HEK293 (cell line): Measurements from ENCODE around the gene R3HDM4.
"Not testable (repeated sequence)": the region's sequence is repeated elsewhere in the genome, so short reads cannot be mapped to it uniquely, and the experiment has no call there.

Source experiments
- CTCF ChIA-PET: fragments of 350-600 bp; formaldehyde crosslinking; extraction: SDS; loops from one replicate; lab custom pipeline; 2021; ENCODE audit warnings: antibody characterized with exemption; lab: Yijun Ruan, JAX
- POLR2A ChIA-PET: fragments of 300-600 bp; formaldehyde crosslinking; extraction: SDS; loops from one replicate; lab custom pipeline; 2020; ENCODE audit warnings: antibody characterized with exemption, inconsistent platforms; lab: Yijun Ruan, JAX
- H3K27ac ChIP-seq: fragments of 200-500 bp; sonication (Bioruptor generic); 2 replicates; pipeline ENCODE4 v1.5.1; 2014; ENCODE audit warnings: low read depth, low read length, control low read depth, inconsistent platforms; ENCODE audit errors: extremely low read depth
- H3K36me3 ChIP-seq, 2 experiments: fragments of 200-500 bp in 1 of 2; sonication (Bioruptor generic) in 1 of 2; 1 replicate in 1 of 2; 2 replicates in 1 of 2; pipeline ENCODE4 v1.5.1; 2014 to 2017; ENCODE audit warnings: inconsistent platforms in 2 of 2, low read length in 2 of 2; ENCODE audit not compliant: control insufficient read depth in 2 of 2, insufficient read depth in 1 of 2
- H3K4me1 ChIP-seq: fragments of 200-500 bp; sonication (Bioruptor generic); 2 replicates; pipeline ENCODE4 v1.5.1; 2014; ENCODE audit warnings: mild to moderate bottlenecking, low read length, inconsistent platforms; ENCODE audit not compliant: control insufficient read depth, insufficient read depth
- H3K4me3 ChIP-seq: 2 replicates; pipeline ENCODE4 v1.5.1; 2011; ENCODE audit warnings: low read depth, mild to moderate bottlenecking, control low read depth, low read length, moderate library complexity
- H3K9me3 ChIP-seq: fragments of 200-500 bp; sonication (Bioruptor generic); 2 replicates; pipeline ENCODE4 v1.5.1; 2014; ENCODE audit warnings: low read depth, low read length, inconsistent platforms; ENCODE audit not compliant: control insufficient read depth, insufficient read depth
- KLF1 ChIP-seq: fragments of 450-650 bp; formaldehyde crosslinking; IDR thresholded peaks from 2 replicates; pipeline ENCODE4 v1.5.1; 2016; ENCODE audit warnings: missing biosample characterization, missing genetic modification characterization
- KLF9 ChIP-seq: fragments of 450-650 bp; formaldehyde crosslinking; IDR thresholded peaks from 2 replicates; pipeline ENCODE4 v1.5.1; 2016; ENCODE audit warnings: missing biosample characterization, missing genetic modification characterization, low read depth
- SP7 ChIP-seq: fragments of 450-650 bp; formaldehyde crosslinking; IDR thresholded peaks from 2 replicates; pipeline ENCODE4 v1.5.1; 2016; ENCODE audit warnings: missing biosample characterization, missing genetic modification characterization
- ZBTB1 ChIP-seq: fragments of 450-650 bp; formaldehyde crosslinking; IDR thresholded peaks from 2 replicates; pipeline ENCODE4 v1.5.1; 2016; ENCODE audit warnings: missing biosample characterization, missing genetic modification characterization
- ZBTB8A ChIP-seq: fragments of 450-650 bp; formaldehyde crosslinking; IDR thresholded peaks from 2 replicates; pipeline ENCODE4 v1.5.1; 2016; ENCODE audit warnings: missing biosample characterization, missing genetic modification characterization
- ZNF121 ChIP-seq: fragments of 450-650 bp; formaldehyde crosslinking; IDR thresholded peaks from 2 replicates; pipeline ENCODE4 v1.5.1; 2016; ENCODE audit warnings: missing biosample characterization, missing genetic modification characterization
- ZNF175 ChIP-seq: fragments of 450-650 bp; formaldehyde crosslinking; IDR thresholded peaks from 2 replicates; pipeline ENCODE4 v1.5.1; 2016; ENCODE audit warnings: missing biosample characterization, missing genetic modification characterization
- ZNF266 ChIP-seq: fragments of 450-650 bp; formaldehyde crosslinking; IDR thresholded peaks from 2 replicates; pipeline ENCODE4 v1.5.1; 2016; ENCODE audit warnings: missing biosample characterization, missing genetic modification characterization, low read depth
- ZNF292 ChIP-seq: fragments of 450-650 bp; formaldehyde crosslinking; IDR thresholded peaks from 2 replicates; pipeline ENCODE4 v1.5.1; 2016; ENCODE audit warnings: low read depth, missing biosample characterization, missing genetic modification characterization, borderline replicate concordance
- ZNF324 ChIP-seq: fragments of 450-650 bp; formaldehyde crosslinking; IDR thresholded peaks from 2 replicates; pipeline ENCODE4 v1.5.1; 2016; ENCODE audit warnings: missing biosample characterization, missing genetic modification characterization
- ZNF354C ChIP-seq: fragments of 450-650 bp; formaldehyde crosslinking; IDR thresholded peaks from 2 replicates; pipeline ENCODE4 v1.5.1; 2016; ENCODE audit warnings: missing biosample characterization, missing genetic modification characterization, low read depth, borderline replicate concordance
- ZNF404 ChIP-seq: fragments of 450-650 bp; formaldehyde crosslinking; IDR thresholded peaks from 2 replicates; pipeline ENCODE4 v1.5.1; 2017; ENCODE audit warnings: missing biosample characterization, missing genetic modification characterization
- ZNF621 ChIP-seq: fragments of 450-650 bp; formaldehyde crosslinking; IDR thresholded peaks from 2 replicates; pipeline ENCODE4 v1.5.1; 2017; ENCODE audit warnings: missing biosample characterization, missing genetic modification characterization
- ZNF670 ChIP-seq: fragments of 450-650 bp; formaldehyde crosslinking; IDR thresholded peaks from 2 replicates; pipeline ENCODE4 v1.5.1; 2016; ENCODE audit warnings: missing biosample characterization, missing genetic modification characterization, low read depth
- ZNF76 ChIP-seq: fragments of 450-650 bp; formaldehyde crosslinking; IDR thresholded peaks from 2 replicates; pipeline ENCODE4; 2016; ENCODE audit warnings: low read depth, missing biosample characterization, missing genetic modification characterization, borderline replicate concordance
- ZSCAN30 ChIP-seq: fragments of 450-650 bp; IDR thresholded peaks from 2 replicates; pipeline ENCODE4 v1.5.1; 2018; ENCODE audit warnings: missing biosample characterization, mild to moderate bottlenecking, missing genetic modification characterization, moderate library complexity
- TF ChIP-seq, protein P1 (sequence below): fragments of 450-650 bp; IDR thresholded peaks from 2 replicates; pipeline ENCODE4 v1.5.1; 2018; ENCODE audit warnings: missing biosample characterization, missing genetic modification characterization
- TF ChIP-seq, protein P2 (sequence below): fragments of 450-650 bp; formaldehyde crosslinking; IDR thresholded peaks from 2 replicates; pipeline ENCODE4 v1.5.1; 2017; ENCODE audit warnings: missing biosample characterization, mild to moderate bottlenecking, missing genetic modification characterization, moderate library complexity
- TF ChIP-seq, protein P3 (sequence below): fragments of 450-650 bp; formaldehyde crosslinking; IDR thresholded peaks from 2 replicates; pipeline ENCODE4 v1.5.1; 2017; ENCODE audit warnings: missing biosample characterization, missing genetic modification characterization
- TF ChIP-seq, protein P4 (sequence below): fragments of 450-650 bp; formaldehyde crosslinking; IDR thresholded peaks from 2 replicates; pipeline ENCODE4 v1.5.1; 2016; ENCODE audit warnings: missing biosample characterization, missing genetic modification characterization
- TF ChIP-seq, protein P5 (sequence below): fragments of 450-650 bp; formaldehyde crosslinking; IDR thresholded peaks from 2 replicates; pipeline ENCODE4 v1.5.1; 2016; ENCODE audit warnings: missing biosample characterization, missing genetic modification characterization, borderline replicate concordance

R3HDM4 gene

DNA sequence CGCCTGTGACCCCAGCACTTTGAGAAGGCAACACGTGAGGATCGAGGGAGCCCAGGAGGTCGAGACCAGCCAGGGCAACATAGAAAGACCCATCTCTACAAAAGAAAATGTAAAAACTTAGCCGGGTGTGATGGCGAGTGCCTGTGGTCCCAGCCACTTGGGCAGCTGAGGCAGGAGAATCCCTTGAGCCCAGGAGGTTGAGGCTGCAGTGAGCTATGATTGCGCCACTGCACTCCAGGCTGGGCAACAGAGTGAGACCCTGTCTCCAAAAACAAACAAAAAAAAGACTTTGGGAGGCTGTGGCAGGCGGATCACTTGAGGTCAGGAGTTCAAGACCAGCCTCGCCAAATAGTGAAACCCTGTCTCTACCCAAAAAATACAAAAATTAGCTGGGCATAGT lies 44.6 kb upstream of the R3HDM4 start:
- H3K9me3 ChIP-seq, H3K27ac ChIP-seq, H3K4me1 ChIP-seq, H3K4me3 ChIP-seq: not testable (repeated sequence)
- H3K36me3 ChIP-seq: peaks cover 0 to 12% of the 10 kb centered on the region in 2 experiments; a peak in 1 of 3 replicates
- ChIA-PET CTCF (interaction anchor here (0.6 kb wide), 1 partner anchor 20 kb away, joined by 3 read pairs; no protein-coding TSS in a partner anchor), POLR2A (interaction anchor here (1.1 kb wide), 1 partner anchor 280 kb away, joined by 4 read pairs; no protein-coding TSS in a partner anchor)
- 0 out of 2 replicates have a peak, but pooled peaks have one; percentile 11 for TF ChIP-seq KLF1 (tag by site-specific recombination)
- peak; percentile 96 for TF ChIP-seq ZNF121 (tag by site-specific recombination)

DNA sequence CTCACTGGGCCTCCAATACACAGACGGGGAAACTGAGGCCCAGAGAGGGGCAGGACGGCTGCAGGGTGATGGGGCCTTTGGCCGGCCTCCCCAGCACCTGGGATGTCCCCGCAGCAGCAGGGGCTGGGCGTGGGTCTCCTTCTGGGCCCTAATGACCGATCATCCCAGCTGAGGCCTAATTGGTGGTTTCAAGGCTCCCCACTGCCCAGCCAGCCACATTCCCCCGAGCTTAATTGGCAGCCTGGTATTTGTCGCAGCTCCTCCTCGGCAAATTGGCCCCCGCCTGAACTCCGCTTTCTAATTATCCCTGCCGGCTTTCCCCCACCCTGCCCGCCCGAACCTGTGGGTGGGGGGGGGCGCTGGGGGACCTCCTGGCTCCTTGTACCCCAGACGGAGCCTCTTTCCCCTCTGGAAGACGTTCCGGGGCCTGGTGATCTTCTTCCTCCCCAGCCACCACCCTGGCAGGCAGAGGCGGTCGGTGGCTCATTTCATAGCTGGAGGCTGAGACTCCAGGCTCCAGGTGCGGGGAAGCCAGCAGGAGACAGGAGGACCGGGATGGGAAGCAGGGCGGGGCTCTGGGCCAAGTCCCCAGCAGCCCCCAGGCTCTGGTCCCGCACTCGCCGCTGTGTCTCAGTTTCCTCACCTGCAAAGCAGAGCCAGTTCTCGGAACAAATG lies 43.9 kb upstream of the R3HDM4 start:
- Histone ChIP-seq H3K36me3 (peaks cover 0 to 12% of the 10 kb centered on the region in 2 experiments; a peak in 1 of 3 replicates), H3K4me1 (no peaks in the 10 kb centered on the region), H3K4me3 (no peak overlapping the region), H3K9me3 (no peaks in the 10 kb centered on the region), H3K27ac (no peak overlapping the region)
- POLR2A ChIA-PET: interaction anchor here (1.1 kb wide), 1 partner anchor 280 kb away, joined by 4 read pairs; no protein-coding TSS in a partner anchor
- TF ChIP-seq ZNF324 (no peak), ZNF266 (tag by site-specific recombination) (no peak), ZNF621 (tag by site-specific recombination) (no peak), SP7 (tag by site-specific recombination) (peak; percentile 64; the same call in 1 of the 2 replicates), KLF9 (tag by site-specific recombination) (no peak), ZSCAN30 (tag by site-specific recombination) (peak; percentile 92), ZNF292 (tag by site-specific recombination) (no peak), ZNF354C (tag by site-specific recombination) (no peak), ZBTB1 (tag by site-specific recombination) (no peak), ZNF404 (tag by site-specific recombination) (no peak), ZNF76 (tag by site-specific recombination) (no peak), ZBTB8A (tag by site-specific recombination) (no peak), ZNF175 (tag by site-specific recombination) (no peak), ZNF670 (tag by site-specific recombination) (no peak)
- TF ChIP-seq, protein P1, sequence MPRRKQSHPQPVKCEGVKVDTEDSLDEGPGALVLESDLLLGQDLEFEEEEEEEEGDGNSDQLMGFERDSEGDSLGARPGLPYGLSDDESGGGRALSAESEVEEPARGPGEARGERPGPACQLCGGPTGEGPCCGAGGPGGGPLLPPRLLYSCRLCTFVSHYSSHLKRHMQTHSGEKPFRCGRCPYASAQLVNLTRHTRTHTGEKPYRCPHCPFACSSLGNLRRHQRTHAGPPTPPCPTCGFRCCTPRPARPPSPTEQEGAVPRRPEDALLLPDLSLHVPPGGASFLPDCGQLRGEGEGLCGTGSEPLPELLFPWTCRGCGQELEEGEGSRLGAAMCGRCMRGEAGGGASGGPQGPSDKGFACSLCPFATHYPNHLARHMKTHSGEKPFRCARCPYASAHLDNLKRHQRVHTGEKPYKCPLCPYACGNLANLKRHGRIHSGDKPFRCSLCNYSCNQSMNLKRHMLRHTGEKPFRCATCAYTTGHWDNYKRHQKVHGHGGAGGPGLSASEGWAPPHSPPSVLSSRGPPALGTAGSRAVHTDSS (tag by site-specific recombination): no peak
- TF ChIP-seq, protein P2, sequence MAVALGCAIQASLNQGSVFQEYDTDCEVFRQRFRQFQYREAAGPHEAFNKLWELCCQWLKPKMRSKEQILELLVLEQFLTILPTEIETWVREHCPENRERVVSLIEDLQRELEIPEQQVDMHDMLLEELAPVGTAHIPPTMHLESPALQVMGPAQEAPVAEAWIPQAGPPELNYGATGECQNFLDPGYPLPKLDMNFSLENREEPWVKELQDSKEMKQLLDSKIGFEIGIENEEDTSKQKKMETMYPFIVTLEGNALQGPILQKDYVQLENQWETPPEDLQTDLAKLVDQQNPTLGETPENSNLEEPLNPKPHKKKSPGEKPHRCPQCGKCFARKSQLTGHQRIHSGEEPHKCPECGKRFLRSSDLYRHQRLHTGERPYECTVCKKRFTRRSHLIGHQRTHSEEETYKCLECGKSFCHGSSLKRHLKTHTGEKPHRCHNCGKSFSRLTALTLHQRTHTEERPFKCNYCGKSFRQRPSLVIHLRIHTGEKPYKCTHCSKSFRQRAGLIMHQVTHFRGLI (tag by site-specific recombination): no peak
- TF ChIP-seq, protein P3, sequence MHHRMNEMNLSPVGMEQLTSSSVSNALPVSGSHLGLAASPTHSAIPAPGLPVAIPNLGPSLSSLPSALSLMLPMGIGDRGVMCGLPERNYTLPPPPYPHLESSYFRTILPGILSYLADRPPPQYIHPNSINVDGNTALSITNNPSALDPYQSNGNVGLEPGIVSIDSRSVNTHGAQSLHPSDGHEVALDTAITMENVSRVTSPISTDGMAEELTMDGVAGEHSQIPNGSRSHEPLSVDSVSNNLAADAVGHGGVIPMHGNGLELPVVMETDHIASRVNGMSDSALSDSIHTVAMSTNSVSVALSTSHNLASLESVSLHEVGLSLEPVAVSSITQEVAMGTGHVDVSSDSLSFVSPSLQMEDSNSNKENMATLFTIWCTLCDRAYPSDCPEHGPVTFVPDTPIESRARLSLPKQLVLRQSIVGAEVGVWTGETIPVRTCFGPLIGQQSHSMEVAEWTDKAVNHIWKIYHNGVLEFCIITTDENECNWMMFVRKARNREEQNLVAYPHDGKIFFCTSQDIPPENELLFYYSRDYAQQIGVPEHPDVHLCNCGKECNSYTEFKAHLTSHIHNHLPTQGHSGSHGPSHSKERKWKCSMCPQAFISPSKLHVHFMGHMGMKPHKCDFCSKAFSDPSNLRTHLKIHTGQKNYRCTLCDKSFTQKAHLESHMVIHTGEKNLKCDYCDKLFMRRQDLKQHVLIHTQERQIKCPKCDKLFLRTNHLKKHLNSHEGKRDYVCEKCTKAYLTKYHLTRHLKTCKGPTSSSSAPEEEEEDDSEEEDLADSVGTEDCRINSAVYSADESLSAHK (tag by site-specific recombination): peak; percentile 100
- TF ChIP-seq, protein P4, sequence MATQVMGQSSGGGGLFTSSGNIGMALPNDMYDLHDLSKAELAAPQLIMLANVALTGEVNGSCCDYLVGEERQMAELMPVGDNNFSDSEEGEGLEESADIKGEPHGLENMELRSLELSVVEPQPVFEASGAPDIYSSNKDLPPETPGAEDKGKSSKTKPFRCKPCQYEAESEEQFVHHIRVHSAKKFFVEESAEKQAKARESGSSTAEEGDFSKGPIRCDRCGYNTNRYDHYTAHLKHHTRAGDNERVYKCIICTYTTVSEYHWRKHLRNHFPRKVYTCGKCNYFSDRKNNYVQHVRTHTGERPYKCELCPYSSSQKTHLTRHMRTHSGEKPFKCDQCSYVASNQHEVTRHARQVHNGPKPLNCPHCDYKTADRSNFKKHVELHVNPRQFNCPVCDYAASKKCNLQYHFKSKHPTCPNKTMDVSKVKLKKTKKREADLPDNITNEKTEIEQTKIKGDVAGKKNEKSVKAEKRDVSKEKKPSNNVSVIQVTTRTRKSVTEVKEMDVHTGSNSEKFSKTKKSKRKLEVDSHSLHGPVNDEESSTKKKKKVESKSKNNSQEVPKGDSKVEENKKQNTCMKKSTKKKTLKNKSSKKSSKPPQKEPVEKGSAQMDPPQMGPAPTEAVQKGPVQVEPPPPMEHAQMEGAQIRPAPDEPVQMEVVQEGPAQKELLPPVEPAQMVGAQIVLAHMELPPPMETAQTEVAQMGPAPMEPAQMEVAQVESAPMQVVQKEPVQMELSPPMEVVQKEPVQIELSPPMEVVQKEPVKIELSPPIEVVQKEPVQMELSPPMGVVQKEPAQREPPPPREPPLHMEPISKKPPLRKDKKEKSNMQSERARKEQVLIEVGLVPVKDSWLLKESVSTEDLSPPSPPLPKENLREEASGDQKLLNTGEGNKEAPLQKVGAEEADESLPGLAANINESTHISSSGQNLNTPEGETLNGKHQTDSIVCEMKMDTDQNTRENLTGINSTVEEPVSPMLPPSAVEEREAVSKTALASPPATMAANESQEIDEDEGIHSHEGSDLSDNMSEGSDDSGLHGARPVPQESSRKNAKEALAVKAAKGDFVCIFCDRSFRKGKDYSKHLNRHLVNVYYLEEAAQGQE (tag by site-specific recombination): no peak
- TF ChIP-seq, protein P5, sequence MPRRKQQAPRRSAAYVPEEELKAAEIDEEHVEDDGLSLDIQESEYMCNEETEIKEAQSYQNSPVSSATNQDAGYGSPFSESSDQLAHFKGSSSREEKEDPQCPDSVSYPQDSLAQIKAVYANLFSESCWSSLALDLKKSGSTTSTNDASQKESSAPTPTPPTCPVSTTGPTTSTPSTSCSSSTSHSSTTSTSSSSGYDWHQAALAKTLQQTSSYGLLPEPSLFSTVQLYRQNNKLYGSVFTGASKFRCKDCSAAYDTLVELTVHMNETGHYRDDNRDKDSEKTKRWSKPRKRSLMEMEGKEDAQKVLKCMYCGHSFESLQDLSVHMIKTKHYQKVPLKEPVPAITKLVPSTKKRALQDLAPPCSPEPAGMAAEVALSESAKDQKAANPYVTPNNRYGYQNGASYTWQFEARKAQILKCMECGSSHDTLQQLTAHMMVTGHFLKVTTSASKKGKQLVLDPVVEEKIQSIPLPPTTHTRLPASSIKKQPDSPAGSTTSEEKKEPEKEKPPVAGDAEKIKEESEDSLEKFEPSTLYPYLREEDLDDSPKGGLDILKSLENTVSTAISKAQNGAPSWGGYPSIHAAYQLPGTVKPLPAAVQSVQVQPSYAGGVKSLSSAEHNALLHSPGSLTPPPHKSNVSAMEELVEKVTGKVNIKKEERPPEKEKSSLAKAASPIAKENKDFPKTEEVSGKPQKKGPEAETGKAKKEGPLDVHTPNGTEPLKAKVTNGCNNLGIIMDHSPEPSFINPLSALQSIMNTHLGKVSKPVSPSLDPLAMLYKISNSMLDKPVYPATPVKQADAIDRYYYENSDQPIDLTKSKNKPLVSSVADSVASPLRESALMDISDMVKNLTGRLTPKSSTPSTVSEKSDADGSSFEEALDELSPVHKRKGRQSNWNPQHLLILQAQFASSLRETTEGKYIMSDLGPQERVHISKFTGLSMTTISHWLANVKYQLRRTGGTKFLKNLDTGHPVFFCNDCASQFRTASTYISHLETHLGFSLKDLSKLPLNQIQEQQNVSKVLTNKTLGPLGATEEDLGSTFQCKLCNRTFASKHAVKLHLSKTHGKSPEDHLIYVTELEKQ (tag by site-specific recombination): 0 out of 2 replicates have a peak, but pooled peaks have one; percentile 19
- CTCF ChIA-PET: no interaction called here
